ENCODE data around the gene CNPY1.

DNA sequence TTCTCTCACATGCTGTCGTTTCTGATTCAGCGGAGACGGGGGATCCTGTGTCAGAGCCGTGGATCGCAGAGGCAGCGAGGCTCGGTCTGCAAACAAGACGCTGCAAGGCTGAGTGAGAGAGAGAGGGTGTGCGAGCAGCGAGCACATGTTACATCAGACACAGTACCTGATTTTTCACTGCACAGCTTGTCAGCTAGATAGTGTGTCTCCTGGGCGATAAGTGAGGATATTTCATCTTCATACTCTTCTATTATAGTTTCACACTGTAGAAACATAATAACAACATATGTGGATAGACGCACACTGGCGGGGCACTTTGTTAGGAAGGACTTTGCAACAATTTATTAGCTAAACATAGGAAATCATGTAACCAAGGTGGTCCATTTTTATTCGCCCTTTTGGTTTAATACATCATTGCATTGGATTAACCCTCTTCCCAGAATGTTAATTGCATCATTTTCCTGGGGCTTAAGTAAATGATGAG lies 39.5 kb downstream of the CNPY1 start:
- TF ChIP-seq MAX (IDR thresholded peaks at IDR 0.05), result no peak
- TF ChIP-seq CEBPB (IDR thresholded peaks at IDR 0.05), result no peak
- TF ChIP-seq REST (IDR thresholded peaks at IDR 0.05; ENCODE audit: low read depth), result no peak
- TF ChIP-seq YY1 (IDR thresholded peaks at IDR 0.05; ENCODE audit: low read depth), result no peak
- no peak for TF ChIP-seq EP300 (IDR thresholded peaks at IDR 0.05; ENCODE audit: borderline replicate concordance)
- TF ChIP-seq TEAD4 (IDR thresholded peaks at IDR 0.05), result no peak
